HCT116 (cell line): ENCODE data around the gene SSRP1. TPM values are rescaled to one million over a fixed set of nuclear protein-coding genes. Genes with fewer than 3 reads are reported as not detected.

Experiments
- ATAC-seq: fragments of 200-7000 bp; cut with Tn5 transposase; 2 replicates; pipeline ENCODE4 v1.9.1; 2020; ENCODE audit warnings: mild to moderate bottlenecking, moderate library complexity
- BruUV-seq: library from RNA; stranded (reverse); fragments of 400-500 nt; replicated peaks from 2 replicates; lab custom pipeline; 2021; lab: Mats Ljungman, UMichigan
- CTCF ChIA-PET: fragments of 300-600 bp; sonication (Branson Sonifier 250); formaldehyde crosslinking; loops from one replicate; lab custom pipeline; 2021; ENCODE audit warnings: antibody characterized with exemption; lab: Charles Lee
- POLR2A ChIA-PET: fragments of 300-600, 350-600 bp; sonication (Branson Sonifier 250); formaldehyde crosslinking; loops from one replicate; lab custom pipeline; 2021; ENCODE audit warnings: antibody characterized with exemption; lab: Charles Lee
- RAD21 ChIA-PET, 2 experiments: fragments of 300-600 bp; sonication (Branson Sonifier 250); formaldehyde crosslinking; loops; one replicate each; lab custom pipeline; 2023; ENCODE audit warnings: low total read pairs in 2 of 2; ENCODE audit not compliant: uncharacterized antibody in 2 of 2, unreplicated experiment in 2 of 2, low non-redundant PET in 1 of 2; lab: Charles Lee
- DNase-seq: peaks from one replicate; pipeline ENCODE4 v3.0.0-alpha.2; 2010; ENCODE audit warnings: low read depth, low spot score
- H2AFZ ChIP-seq: fragments of 200-600 bp; shearing (Covaris generic), sonication (generic); 2 replicates; pipeline ENCODE4 v1.6.1; 2017; ENCODE audit warnings: low read depth, mixed run types, mixed read lengths, antibody characterized with exemption, low read length; ENCODE audit not compliant: poor library complexity, severe bottlenecking
- H3K27ac ChIP-seq: 2 replicates; pipeline ENCODE4 v1.5.1; 2012; ENCODE audit warnings: low read depth, low read length
- H3K27me3 ChIP-seq: fragments of 200-600 bp; sonication (generic); 2 replicates; pipeline ENCODE4 v1.6.1; 2016; ENCODE audit warnings: mixed run types, low read length, mixed read lengths; ENCODE audit not compliant: insufficient read depth
- H3K36me3 ChIP-seq, 2 experiments: fragments of 200-500 bp in 1 of 2; fragments of 200-600 bp in 1 of 2; sonication (Bioruptor generic) in 1 of 2; sonication (generic) in 1 of 2; 2 replicates each; pipeline versions ENCODE4 v1.5.1 to v1.6.1; 2014 to 2016; ENCODE audit warnings: low read length in 2 of 2, inconsistent platforms in 1 of 2, mixed read lengths in 1 of 2, mixed run types in 1 of 2; ENCODE audit not compliant: insufficient read depth in 2 of 2, control insufficient read depth in 1 of 2
- H3K4me1 ChIP-seq, 2 experiments: fragments of 200-600 bp in 1 of 2; sonication (generic) in 1 of 2; 2 replicates each; pipeline versions ENCODE4 v1.5.1 to v1.6.1; 2012 to 2017; ENCODE audit warnings: low read length in 2 of 2, inconsistent platforms in 1 of 2, mild to moderate bottlenecking in 1 of 2, mixed read lengths in 1 of 2, mixed run types in 1 of 2, moderate library complexity in 1 of 2; ENCODE audit not compliant: insufficient read depth in 2 of 2, control insufficient read depth in 1 of 2
- H3K4me2 ChIP-seq: fragments of 200-600 bp; sonication (generic); 2 replicates; pipeline ENCODE4 v1.6.1; 2017; ENCODE audit warnings: mixed run types, low read length, mixed read lengths
- H3K4me3 ChIP-seq, 2 experiments: fragments of 200-600 bp in 1 of 2; sonication (generic) in 1 of 2; replicated peaks in 1 of 2; 2 replicates each; pipeline ENCODE4 v1.5.1; 2011 to 2016; ENCODE audit warnings: low read length in 2 of 2, control low read depth in 1 of 2, low read depth in 1 of 2, mild to moderate bottlenecking in 1 of 2, mixed read lengths in 1 of 2, mixed run types in 1 of 2
- H3K79me2 ChIP-seq: fragments of 200-600 bp; sonication (generic); 2 replicates; pipeline ENCODE4 v1.6.1; 2017; ENCODE audit warnings: mild to moderate bottlenecking, mixed run types, low read length, moderate library complexity, mixed read lengths; ENCODE audit not compliant: insufficient read depth
- H3K9ac ChIP-seq: fragments of 200-600 bp; sonication (generic); 2 replicates; pipeline ENCODE4 v1.6.1; 2016; ENCODE audit warnings: low read length, mixed read lengths
- H3K9me2 ChIP-seq: fragments of 200-600 bp; sonication (generic), shearing (Covaris generic); 2 replicates; pipeline ENCODE4 v1.6.1; 2017; ENCODE audit warnings: mixed run types, mild to moderate bottlenecking, moderate library complexity; ENCODE audit not compliant: insufficient read depth
- H3K9me3 ChIP-seq, 2 experiments: fragments of 200-500 bp in 1 of 2; fragments of 200-600 bp in 1 of 2; sonication (Bioruptor generic) in 1 of 2; sonication (generic) in 1 of 2; 2 replicates each; pipeline ENCODE4 v1.6.1; 2014 to 2017; ENCODE audit warnings: low read length in 2 of 2, mixed read lengths in 2 of 2, inconsistent platforms in 1 of 2, low read depth in 1 of 2, mild to moderate bottlenecking in 1 of 2, mixed run types in 1 of 2, moderate library complexity in 1 of 2; ENCODE audit not compliant: control insufficient read depth in 1 of 2, insufficient read depth in 1 of 2
- H4K20me1 ChIP-seq: fragments of 200-600 bp; sonication (generic), shearing (Covaris generic); 2 replicates; pipeline ENCODE4 v1.6.1; 2017; ENCODE audit warnings: mixed run types, mild to moderate bottlenecking, moderate library complexity; ENCODE audit not compliant: insufficient read depth
- CBX3 ChIP-seq: IDR thresholded peaks from 2 replicates; pipeline ENCODE4 v1.6.1; 2012; ENCODE audit warnings: low read depth
- ELF1 ChIP-seq: IDR thresholded peaks from 2 replicates; pipeline ENCODE4 v1.6.1; 2012; ENCODE audit warnings: low read depth, borderline replicate concordance
- EZH2 ChIP-seq: fragments of 200-600 bp; sonication (generic); IDR thresholded peaks from 2 replicates; pipeline ENCODE4 v1.6.1; 2017; ENCODE audit warnings: antibody characterized with exemption, mixed run types
- EZH2phosphoT487 ChIP-seq: fragments of 200-600 bp; IDR thresholded peaks from 2 replicates; pipeline ENCODE4 v1.6.1; 2018; ENCODE audit warnings: antibody characterized with exemption, borderline replicate concordance
- JUND ChIP-seq: IDR thresholded peaks from 2 replicates; pipeline ENCODE4 v1.6.1; 2012
- POLR2AphosphoS5 ChIP-seq: IDR thresholded peaks from 2 replicates; pipeline ENCODE4 v1.6.1; 2011; ENCODE audit warnings: mild to moderate bottlenecking, low read depth, low read length, moderate library complexity
- SIN3A ChIP-seq: IDR thresholded peaks from 2 replicates; pipeline ENCODE4 v1.6.1; 2012; ENCODE audit warnings: low read depth
- TCF7L2 ChIP-seq: IDR thresholded peaks from 2 replicates; pipeline ENCODE4 v1.7.0; 2011; ENCODE audit warnings: borderline replicate concordance, inconsistent platforms; ENCODE audit not compliant: insufficient read depth, insufficient read length; ENCODE audit errors: extremely low read depth
- ZFX ChIP-seq: fragments of 450-650 bp; IDR thresholded peaks from 2 replicates; pipeline ENCODE4 v1.6.1; 2017
- intact Hi-C: fragments of 100-400 bp; cut with micrococcal nuclease; formaldehyde crosslinking; loops from 2 replicates; pipeline ENCODE4 v1.10.0; 2022
- total RNA-seq: library from RNA; stranded (reverse); gene quantifications from one replicate; pipeline ENCODE4 v1.2.1, GENCODE V29; 2021; ENCODE audit not compliant: unreplicated experiment
- TF ChIP-seq, protein P1 (sequence below): IDR thresholded peaks from 2 replicates; pipeline ENCODE4 v1.6.1; 2011; ENCODE audit warnings: mild to moderate bottlenecking, low read length, moderate library complexity; ENCODE audit not compliant: insufficient replicate concordance; ENCODE audit errors: extremely low read depth
- TF ChIP-seq, protein P2 (sequence below): IDR thresholded peaks from 2 replicates; pipeline ENCODE4 v1.6.1; 2012
- TF ChIP-seq, protein P3 (sequence below): IDR thresholded peaks from 2 replicates; pipeline ENCODE4 v1.6.1; 2012

The SSRP1 gene
- total RNA-seq, 1 experiment from 2014 or later = 260 TPM

DNA sequence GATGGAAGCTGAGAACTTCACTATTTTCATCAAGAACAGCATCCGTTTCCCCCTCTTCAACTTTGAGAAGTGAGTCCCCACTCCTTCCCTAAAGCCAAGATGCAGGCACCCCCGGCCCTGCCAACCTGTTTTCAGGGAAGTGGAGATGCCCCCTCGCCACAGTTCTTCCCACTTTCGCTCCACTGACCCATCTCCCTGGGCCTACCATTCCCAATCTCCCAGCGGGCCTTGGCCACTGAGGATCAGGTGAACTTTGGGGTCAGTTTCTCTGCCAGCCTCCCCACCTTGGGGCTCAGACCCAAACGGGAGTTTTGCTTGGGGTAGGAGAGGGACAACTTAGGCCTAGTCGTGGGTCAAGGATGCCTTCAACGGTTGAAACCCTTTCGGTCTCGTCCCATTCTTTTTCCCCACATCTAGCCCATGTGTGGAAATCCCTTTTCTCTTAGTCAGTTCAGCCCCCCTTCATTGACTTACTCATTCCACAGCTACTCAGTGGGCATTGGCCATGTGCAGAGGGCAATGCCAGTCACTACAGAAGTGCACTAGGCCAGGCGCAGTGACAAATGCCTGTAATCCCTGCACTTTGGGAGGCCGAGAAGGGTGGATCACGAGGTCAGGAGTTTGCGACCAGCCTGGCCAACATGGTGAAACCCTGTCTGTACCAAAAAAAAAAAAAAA, 13.1 kb upstream of the SSRP1 start:
- BruUV-seq = no TSS peak
- RAD21 ChIA-PET = no interaction called here
- no peak for DNase-seq
- Histone ChIP-seq H3K36me3 (no peaks in the 10 kb centered on the region), H3K79me2 (no peaks in the 10 kb centered on the region), H3K9me2 (no peaks in the 10 kb centered on the region), H3K9me3 (no peaks in the 10 kb centered on the region), H3K27ac (no peak overlapping the region), H3K4me1 (peaks cover 3 to 19% of the 10 kb centered on the region in 2 experiments; a peak in 3 of 4 replicates), H2AFZ (no peak overlapping the region), H3K9ac (no peak overlapping the region), H4K20me1 (no peaks in the 10 kb centered on the region), H3K4me2 (no peak overlapping the region), H3K4me3 (no peak overlapping the region), H3K27me3 (no peaks in the 10 kb centered on the region)
- intact Hi-C loops = loop anchor here (5.0 kb wide), 3 partner anchors 109 to 554 kb away; no protein-coding TSS in a partner anchor
- CTCF ChIA-PET = interaction anchor here (0.8 to 2.1 kb wide), 4 partner anchors 23 to 1809 kb away, joined by 3 to 6 read pairs (median 4); no protein-coding TSS in a partner anchor
- POLR2A ChIA-PET = no interaction called here
- ATAC-seq = no peak
- TF ChIP-seq ZFX = no peak
- TF ChIP-seq JUND = no peak
- no peak for TF ChIP-seq TCF7L2
- TF ChIP-seq CBX3 = no peak

DNA sequence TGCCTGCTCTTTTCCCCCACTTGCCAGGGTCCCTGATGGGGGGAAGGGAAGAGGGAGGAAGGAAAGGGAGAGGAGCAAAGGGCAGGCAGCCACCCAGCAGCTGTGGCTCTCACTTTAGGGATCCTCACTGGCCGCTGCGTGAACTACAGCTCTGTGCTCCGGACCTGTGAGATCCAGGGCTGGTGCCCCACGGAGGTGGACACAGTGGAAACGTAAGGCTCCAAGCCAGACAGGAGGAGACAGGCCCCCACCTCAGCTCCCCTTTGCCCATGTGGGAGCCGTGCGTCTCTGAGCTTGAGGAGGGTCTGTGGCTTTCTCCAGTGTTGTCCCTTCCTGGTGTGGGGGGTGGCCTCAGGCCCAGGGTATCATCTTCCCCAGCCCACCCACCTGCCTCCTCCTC, 12.4 kb upstream of the SSRP1 start:
- TF ChIP-seq, protein P1, sequence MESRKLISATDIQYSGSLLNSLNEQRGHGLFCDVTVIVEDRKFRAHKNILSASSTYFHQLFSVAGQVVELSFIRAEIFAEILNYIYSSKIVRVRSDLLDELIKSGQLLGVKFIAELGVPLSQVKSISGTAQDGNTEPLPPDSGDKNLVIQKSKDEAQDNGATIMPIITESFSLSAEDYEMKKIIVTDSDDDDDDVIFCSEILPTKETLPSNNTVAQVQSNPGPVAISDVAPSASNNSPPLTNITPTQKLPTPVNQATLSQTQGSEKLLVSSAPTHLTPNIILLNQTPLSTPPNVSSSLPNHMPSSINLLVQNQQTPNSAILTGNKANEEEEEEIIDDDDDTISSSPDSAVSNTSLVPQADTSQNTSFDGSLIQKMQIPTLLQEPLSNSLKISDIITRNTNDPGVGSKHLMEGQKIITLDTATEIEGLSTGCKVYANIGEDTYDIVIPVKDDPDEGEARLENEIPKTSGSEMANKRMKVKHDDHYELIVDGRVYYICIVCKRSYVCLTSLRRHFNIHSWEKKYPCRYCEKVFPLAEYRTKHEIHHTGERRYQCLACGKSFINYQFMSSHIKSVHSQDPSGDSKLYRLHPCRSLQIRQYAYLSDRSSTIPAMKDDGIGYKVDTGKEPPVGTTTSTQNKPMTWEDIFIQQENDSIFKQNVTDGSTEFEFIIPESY = no peak
- no peak for TF ChIP-seq SIN3A
- no peak for TF ChIP-seq ZFX
- no peak for TF ChIP-seq JUND
- TF ChIP-seq ELF1 = no peak
- no peak for TF ChIP-seq POLR2AphosphoS5
- no peak for TF ChIP-seq TCF7L2
- no peak for TF ChIP-seq EZH2
- TF ChIP-seq EZH2phosphoT487 = no peak
- TF ChIP-seq, protein P2, sequence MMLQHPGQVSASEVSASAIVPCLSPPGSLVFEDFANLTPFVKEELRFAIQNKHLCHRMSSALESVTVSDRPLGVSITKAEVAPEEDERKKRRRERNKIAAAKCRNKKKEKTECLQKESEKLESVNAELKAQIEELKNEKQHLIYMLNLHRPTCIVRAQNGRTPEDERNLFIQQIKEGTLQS = no peak
- TF ChIP-seq, protein P3, sequence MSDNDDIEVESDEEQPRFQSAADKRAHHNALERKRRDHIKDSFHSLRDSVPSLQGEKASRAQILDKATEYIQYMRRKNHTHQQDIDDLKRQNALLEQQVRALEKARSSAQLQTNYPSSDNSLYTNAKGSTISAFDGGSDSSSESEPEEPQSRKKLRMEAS = no peak
- TF ChIP-seq, all 23 proteins: peak for 0
- no peaks in the 10 kb centered on the region for H4K20me1 ChIP-seq
- no peaks in the 10 kb centered on the region for H3K9me2 ChIP-seq
- no peak overlapping the region for H2AFZ ChIP-seq
- ChIA-PET CTCF (interaction anchor here (0.8 to 1.6 kb wide), 3 partner anchors 293 to 1810 kb away, joined by 3 to 4 read pairs (median 3); no protein-coding TSS in a partner anchor), RAD21 (no interaction called here), POLR2A (no interaction called here)
- DNase-seq = no peak
- intact Hi-C loops = loop anchor here (5.0 kb wide), 3 partner anchors 109 to 554 kb away; no protein-coding TSS in a partner anchor
- no peak for ATAC-seq
- H3K4me3 ChIP-seq = no peak overlapping the region
- H3K9me3 ChIP-seq = no peaks in the 10 kb centered on the region
- no peaks in the 10 kb centered on the region for H3K27me3 ChIP-seq
- peaks cover 3 to 19% of the 10 kb centered on the region in 2 experiments; a peak in 3 of 4 replicates for H3K4me1 ChIP-seq
- H3K36me3 ChIP-seq = no peaks in the 10 kb centered on the region
- no peak overlapping the region for H3K4me2 ChIP-seq
- no TSS peak for BruUV-seq
- no peak overlapping the region for H3K27ac ChIP-seq
- no peaks in the 10 kb centered on the region for H3K79me2 ChIP-seq
- H3K9ac ChIP-seq = no peak overlapping the region
